ENCODE results near the gene ABCB4.

DNA sequence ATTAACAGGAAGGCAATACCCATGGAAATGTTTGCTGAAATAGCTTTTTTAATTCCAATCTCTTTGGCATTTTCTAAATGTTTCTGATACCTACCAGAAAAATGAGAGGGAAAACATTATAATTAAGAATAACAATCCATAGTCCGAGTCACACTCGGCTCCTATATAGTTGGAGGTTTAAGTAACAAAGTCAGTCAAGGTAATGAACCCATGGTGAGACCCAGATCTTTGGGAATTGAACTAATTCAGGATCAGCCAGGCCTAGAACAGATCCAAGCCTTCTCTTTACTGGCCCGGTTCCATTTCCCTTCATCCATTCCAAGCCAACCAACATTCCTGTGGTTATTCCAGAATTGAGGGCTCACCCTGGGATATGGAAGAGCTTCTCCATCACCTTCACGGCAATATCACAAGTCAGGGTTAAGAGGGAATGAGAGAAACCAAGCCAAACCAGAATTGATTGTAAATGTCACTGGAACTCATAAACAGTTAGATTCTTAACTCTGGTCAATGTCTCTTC is 28.3 kb downstream of the ABCB4 start:
- no peak for TF ChIP-seq POLR2A (IDR thresholded peaks at IDR 0.05; ENCODE audit: low read depth, low read length)
- TF ChIP-seq POLR2AphosphoS5 (IDR thresholded peaks at IDR 0.05; ENCODE audit: low read depth, low read length) = no peak
- no peak for TF ChIP-seq TAF1 (IDR thresholded peaks at IDR 0.05; ENCODE audit: borderline replicate concordance, low read depth, low read length)
